T-helper 2 cell (primary cell): ENCODE measurements around the gene GRIK5.

Experiments
- DNase-seq, 5 experiments: peaks; one replicate each; pipeline versions ENCODE4 v3.0.0 to v3.0.0-alpha.2; 2012 to 2022

GRIK5 gene

GRCh38 chr19:42093926-42094325, 23.9 kb upstream of the GRIK5 start:
- no peak for DNase-seq

DNA sequence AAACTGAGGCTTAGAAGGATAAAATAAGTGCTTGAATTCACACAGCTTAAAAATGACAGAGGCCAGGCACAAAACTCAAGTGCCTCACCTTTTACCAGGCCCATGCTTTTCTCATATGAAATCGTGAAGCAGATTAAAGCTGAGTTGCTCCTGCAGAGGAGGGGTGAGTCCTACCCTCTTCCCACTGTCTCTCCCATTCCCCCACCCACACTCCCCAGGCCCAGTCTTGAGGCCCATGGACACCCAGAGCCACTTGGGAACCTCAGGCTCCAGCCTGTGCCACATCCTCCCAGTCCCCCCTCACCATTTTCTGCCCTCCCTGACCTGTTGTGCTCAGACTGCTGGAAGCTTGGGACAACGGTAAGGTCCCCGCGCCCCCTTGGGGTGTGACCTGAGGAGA, 23.5 kb upstream of the GRIK5 start:
- no peak for DNase-seq

- peak in 3 of 5 experiments; percentile 15 to 65 (median 21) for DNase-seq
These were observed 22.3 kb upstream of the GRIK5 start for GRCh38 chr19:42092350-42092749.

DNA sequence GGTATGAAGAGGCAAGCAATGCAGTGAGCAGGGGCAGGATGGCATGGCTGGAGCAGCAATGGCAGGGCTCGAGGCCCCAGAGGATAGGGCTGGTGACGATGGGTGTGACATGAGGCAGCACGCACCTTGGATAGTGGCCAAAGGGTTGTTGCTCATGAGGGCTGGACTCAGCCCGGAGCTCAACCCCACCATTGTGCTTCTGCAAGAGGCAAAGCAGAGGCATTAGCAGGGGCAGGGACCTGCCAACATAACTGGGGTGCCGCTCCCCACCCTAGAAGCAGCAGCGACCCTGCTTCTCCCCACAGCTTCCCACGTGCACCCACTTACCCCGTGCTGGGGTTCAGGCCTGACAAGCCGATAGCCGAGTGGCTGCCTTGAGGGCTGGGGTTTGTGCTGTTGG, 21.7 kb upstream of the GRIK5 start:
- DNase-seq: no peak

GRCh38 chr19:42091300-42091699, 21.3 kb upstream of the GRIK5 start:
- DNase-seq: no peak

GRCh38 chr19:42090672-42091071, 20.7 kb upstream of the GRIK5 start:
- peak in 1 of 5 experiments; percentile 24 for DNase-seq

- DNase-seq: no peak
These were observed 19.8 kb upstream of the GRIK5 start for GRCh38 chr19:42089772-42090171.

GRCh38 chr19:42089191-42089750, 19.3 kb upstream of the GRIK5 start:
- no peak for DNase-seq

GRCh38 chr19:42088471-42089190, 18.6 kb upstream of the GRIK5 start:
- no peak for DNase-seq

- DNase-seq: no peak
These were observed 17.0 kb upstream of the GRIK5 start for GRCh38 chr19:42086770-42087550.

DNA sequence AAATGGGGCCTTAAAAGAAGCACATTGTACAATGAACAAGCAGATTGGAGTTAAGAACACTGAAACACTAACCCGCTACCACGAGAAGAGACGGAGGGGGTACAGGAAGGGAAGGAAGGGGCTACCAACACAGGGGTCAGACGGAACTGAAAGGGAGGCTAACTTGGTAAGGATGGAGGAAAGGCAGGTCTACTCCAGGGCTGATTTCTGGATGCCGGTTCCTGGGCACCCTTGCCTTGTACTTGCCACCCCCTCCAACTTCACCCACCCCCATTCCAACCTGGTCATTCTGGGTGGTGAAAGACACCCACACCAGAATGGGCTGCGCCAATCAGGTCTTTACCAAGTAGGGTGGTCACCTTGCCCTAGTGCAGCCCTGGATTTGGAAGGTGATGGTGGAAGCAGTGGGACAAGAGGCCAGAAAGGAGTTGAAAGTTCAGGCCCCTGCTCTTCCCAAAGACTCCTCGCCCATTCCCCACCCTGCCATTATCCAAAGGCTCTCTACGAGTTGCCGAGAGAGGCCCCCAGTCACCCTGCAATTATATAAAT, 16.3 kb upstream of the GRIK5 start:
- no peak for DNase-seq

GRCh38 chr19:42083537-42083936, 13.5 kb upstream of the GRIK5 start:
- no peak for DNase-seq

GRCh38 chr19:42081584-42082203, 11.7 kb upstream of the GRIK5 start:
- DNase-seq: peak in 1 of 5 experiments; percentile 40

DNA sequence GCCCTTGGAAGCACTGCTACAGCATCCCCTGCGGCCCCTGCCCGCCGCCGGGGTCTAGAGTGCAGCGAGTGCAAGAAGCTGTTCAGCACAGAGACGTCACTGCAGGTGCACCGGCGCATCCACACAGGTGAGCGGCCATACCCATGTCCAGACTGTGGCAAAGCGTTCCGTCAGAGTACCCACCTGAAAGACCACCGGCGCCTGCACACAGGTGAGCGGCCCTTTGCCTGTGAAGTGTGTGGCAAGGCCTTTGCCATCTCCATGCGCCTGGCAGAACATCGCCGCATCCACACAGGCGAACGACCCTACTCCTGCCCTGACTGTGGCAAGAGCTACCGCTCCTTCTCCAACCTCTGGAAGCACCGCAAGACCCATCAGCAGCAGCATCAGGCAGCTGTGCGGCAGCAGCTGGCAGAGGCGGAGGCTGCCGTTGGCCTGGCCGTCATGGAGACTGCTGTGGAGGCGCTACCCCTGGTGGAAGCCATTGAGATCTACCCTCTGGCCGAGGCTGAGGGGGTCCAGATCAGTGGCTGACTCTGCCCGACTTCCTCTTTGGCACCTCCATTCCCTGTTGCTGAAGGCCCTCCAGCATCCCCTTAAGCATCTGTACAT, 10.9 kb upstream of the GRIK5 start:
- DNase-seq: no peak

GRCh38 chr19:42079886-42080763, 10.1 kb upstream of the GRIK5 start:
- DNase-seq: no peak

DNA sequence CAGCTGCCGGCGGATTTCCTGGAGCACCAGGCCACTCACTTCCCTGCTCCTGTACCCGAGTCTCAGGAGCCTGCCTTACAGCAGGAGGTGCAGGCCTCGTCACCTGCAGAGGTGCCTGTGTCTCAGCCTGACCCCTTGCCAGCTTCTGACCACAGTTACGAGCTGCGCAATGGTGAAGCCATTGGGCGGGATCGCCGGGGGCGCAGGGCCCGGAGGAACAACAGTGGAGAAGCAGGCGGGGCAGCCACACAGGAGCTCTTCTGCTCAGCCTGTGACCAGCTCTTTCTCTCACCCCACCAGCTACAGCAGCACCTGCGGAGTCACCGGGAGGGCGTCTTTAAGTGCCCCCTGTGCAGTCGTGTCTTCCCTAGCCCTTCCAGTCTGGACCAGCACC, 9.3 kb upstream of the GRIK5 start:
- DNase-seq: no peak

DNA sequence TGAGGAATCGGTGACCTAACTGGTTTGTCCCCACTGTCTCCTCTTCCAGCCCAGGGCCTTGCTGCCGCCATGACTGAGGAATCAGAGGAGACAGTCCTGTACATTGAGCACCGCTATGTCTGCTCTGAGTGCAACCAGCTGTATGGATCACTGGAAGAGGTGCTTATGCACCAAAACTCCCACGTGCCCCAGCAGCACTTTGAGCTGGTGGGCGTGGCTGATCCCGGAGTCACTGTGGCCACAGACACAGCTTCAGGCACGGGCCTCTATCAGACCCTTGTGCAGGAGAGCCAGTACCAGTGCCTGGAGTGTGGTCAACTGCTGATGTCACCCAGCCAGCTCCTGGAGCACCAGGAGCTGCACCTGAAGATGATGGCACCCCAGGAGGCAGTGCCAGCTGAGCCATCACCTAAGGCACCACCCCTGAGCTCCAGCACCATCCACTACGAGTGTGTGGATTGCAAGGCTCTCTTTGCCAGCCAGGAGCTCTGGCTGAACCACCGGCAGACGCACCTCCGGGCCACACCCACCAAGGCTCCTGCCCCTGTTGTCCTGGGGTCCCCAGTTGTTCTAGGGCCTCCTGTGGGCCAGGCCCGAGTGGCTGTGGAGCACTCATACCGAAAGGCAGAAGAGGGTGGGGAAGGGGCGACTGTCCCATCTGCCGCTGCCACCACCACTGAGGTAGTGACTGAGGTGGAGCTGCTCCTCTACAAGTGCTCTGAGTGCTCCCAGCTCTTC, 8.7 kb upstream of the GRIK5 start:
- DNase-seq: no peak

- no peak for DNase-seq
These were observed 8.1 kb upstream of the GRIK5 start for GRCh38 chr19:42078058-42078457.

DNA sequence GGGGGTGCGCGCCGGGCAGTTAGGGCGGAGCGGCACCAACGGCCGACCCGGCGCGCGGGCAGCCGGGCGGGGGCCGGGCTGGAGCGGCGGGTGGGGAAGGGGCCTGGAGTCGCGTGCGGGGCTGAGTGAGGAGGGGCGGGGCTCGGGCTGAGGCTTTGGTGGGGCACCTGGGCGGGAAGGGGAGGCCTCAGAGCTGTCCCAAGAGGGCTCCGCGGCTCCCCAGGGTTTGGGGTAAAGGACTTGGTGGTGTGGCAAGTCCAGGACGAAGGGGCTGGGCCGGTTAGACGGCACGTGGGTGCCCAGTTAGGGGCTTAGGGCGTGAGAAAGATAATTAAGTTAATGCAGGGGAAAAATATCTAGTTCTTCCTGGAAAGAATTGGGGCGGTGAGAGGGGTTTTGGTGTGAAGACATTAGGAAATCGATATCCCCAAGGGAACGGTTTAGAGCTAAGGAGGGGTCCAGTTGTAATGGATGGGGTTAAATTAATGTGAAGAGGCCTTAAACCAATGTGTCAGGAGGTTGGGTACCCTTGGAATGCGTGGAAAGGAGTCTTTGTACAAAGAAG, 6.5 kb upstream of the GRIK5 start:
- peak in 2 of 5 experiments; percentile 25 to 36 for DNase-seq

GRCh38 chr19:42075616-42076379, 5.8 kb upstream of the GRIK5 start, which contains the start of gene ZNF574:
TSS of gene ZNF574 (plus strand) at chr19:42076166. CDS start at chr19:42078607, 2,441 bp downstream.
- peak; percentile 92 to 100 (median 96) for DNase-seq
